NCI-H2171 treated with DMSO at 0.1 percent for 48 hours (cell line): Measurements from ENCODE around the gene FAM193A.
"Not testable (repeated sequence)": the region's sequence is repeated elsewhere in the genome, so short reads cannot be mapped to it uniquely, and the experiment has no call there.

Source experiments
- DNase-seq: peaks from one replicate; lab custom pipeline; 2025; lab: John Stamatoyannopoulos, UW

FAM193A gene

GRCh38 chr4:2608291-2608690, 71.8 kb downstream of the FAM193A start:
- no peak for DNase-seq

- no peak for DNase-seq
Observed at GRCh38 chr4:2615821-2616220, 79.4 kb downstream of the FAM193A start.

- DNase-seq = no peak
Observed at GRCh38 chr4:2617955-2618354, 81.5 kb downstream of the FAM193A start.

- DNase-seq = not testable (repeated sequence)
Observed at GRCh38 chr4:2618729-2619128, 82.3 kb downstream of the FAM193A start.

DNA sequence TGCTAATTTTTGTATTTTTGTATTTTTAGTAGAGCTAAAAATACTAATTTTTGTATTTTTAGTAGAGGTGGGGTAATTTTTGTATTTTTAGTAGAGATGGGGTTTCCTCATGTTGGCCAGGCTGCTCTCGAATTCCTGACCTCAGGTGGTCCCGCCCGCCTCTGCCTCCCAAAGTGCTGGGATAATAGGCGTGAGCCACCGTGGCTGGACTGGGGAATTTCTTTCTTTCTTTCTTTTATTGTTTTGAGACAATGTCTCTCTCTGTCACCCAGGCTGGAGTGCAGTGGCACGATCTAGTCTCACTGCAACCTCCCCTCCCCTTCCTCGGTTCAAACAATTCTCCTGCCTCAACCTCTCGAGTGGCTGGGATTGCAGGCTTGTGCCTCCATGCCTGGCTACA, 83.0 kb downstream of the FAM193A start:
- no peak for DNase-seq

DNA sequence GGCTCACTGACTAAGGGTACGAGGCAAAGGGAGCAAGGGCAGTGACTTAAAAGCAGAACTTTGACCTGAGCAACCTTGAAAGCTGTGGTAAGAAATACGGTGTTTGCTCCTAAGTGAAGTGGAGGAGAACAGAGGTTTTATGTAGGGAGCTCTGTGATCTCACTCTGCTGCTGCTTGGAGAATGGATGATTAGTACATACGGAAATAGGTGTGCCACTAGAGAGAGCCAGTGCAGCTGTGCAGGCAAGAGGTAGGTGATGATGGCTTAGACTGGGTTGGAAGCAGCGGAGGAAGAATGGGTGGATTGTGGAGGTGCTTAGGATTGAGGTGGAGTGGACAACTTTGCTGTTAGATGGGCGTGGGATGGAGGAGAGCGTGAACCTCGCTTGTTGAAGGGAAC, 85.0 kb downstream of the FAM193A start:
- no peak for DNase-seq

DNA sequence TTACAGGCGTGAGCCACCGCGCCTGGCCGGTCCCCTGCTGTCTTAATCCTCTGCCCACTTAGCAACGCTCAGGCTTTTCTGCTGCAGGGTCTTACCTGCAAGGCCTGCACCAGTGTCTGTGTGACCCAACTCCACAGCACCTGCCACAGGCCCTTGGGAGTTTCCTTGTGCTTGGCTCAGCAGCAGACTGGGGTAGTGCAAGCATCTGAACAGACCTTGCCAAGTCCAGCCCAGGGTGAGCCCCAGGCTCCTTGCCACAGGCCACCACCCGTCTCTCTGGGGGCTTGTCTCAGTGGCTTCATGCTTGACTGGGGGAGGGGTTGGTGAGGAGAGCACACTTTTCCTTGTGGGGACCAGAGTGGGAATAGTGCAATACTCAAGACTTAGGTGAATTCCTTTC, 87.0 kb downstream of the FAM193A start:
- DNase-seq = no peak

- DNase-seq = no peak
Observed at GRCh38 chr4:2624782-2625530, 88.5 kb downstream of the FAM193A start.

GRCh38 chr4:2626231-2626630, 89.8 kb downstream of the FAM193A start:
- no peak for DNase-seq

GRCh38 chr4:2630556-2631273, 94.3 kb downstream of the FAM193A start:
- no peak for DNase-seq

- no peak for DNase-seq
Observed at GRCh38 chr4:2634014-2634413, 97.6 kb downstream of the FAM193A start.

DNA sequence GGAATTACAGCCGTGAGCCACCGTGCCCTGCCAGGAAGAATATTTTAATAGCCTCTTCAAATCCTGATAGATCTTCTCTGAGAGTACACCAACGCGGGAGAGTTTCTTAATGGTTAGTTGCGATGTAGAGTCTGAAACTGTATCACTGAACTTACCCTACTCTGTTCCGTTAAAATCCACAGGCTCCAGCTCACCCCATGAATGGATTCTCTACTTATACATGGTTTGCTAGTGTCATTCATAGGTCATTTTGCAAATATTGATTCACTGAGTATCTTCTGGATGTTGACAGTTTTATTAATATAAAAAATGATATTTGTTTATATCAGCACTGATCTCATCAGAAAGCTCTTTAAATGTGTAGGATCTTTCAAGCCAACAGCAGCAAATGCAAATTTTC, 99.9 kb downstream of the FAM193A start:
- no peak for DNase-seq

DNA sequence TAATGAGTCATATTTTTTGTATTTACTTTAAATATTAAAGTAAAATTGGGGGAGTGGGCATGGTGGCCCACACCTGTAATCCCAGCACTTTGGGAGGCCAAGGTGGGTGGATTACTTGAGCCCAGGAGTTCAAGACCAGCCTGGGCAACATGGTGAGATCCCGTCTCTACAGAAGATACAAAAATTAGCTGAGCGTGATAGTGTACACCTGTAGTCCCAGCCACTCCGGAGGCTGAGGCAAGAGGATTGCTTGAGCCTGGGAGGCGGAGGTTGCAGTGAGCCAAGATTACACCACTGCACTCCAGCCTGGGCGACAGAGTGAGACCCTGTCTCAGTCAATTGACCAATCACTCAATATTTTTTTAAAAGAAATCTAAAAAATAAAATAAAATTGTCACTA, 100.5 kb downstream of the FAM193A start:
- not testable (repeated sequence) for DNase-seq

GRCh38 chr4:2637956-2638552, 101.6 kb downstream of the FAM193A start:
- DNase-seq = no peak

- no peak for DNase-seq
Observed at GRCh38 chr4:2638730-2639129, 102.3 kb downstream of the FAM193A start.

DNA sequence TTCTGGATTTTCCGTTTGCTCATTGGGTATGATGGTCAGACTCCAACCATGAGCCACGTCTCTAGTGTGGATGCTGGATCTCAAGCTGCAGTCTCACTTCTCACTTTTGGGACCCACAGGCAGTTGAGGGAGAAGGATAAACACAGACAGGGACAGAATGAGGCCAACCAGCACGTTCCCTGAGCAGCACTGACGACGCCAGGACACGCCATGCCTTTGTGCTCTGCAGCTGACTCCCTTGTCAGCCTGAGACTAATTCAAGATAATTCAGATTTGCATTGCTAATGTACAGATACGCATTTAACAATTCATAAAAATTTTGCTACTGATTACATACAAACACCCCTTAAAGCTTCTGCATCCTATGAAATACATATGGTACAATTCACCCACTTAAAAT, 106.5 kb downstream of the FAM193A start:
- DNase-seq = no peak

GRCh38 chr4:2643555-2643954, 107.1 kb downstream of the FAM193A start:
- no peak for DNase-seq

DNA sequence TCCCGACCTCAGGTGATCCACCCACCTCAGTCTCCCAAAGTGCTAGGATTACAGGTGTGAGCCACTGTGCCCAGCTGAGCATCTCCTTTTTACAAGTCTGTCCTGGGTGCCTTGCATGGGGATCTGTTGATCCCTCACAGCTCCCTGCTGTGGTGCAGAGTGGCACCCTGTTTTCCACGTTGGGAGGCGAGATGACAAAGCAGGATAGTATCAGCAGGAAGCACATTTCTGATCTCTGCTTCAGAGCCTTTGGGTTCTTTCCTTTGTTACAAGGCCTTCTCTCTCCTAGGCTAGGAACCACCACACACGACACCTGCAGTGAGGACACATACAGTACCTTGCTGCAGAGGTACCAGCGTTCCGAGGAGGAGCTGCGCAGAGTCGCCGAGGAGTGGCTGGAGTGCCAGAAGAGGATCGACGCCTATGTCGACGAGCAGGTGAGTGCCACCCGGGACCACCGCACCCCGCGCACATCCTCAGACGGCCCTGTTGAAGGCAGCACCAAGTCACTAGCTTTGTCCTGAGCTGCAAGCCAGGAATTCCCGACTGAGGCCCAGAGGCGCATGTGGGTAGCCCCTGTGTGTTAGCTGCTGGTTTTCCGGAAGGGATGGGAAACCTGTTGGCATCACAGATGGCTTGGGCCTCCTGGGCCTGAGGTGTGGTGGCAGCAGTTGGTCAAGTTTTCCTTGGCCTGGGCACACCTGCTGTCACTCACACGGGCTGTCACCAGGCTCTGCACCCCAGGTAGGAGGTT, 110.1 kb downstream of the FAM193A start:
- DNase-seq = no peak

DNA sequence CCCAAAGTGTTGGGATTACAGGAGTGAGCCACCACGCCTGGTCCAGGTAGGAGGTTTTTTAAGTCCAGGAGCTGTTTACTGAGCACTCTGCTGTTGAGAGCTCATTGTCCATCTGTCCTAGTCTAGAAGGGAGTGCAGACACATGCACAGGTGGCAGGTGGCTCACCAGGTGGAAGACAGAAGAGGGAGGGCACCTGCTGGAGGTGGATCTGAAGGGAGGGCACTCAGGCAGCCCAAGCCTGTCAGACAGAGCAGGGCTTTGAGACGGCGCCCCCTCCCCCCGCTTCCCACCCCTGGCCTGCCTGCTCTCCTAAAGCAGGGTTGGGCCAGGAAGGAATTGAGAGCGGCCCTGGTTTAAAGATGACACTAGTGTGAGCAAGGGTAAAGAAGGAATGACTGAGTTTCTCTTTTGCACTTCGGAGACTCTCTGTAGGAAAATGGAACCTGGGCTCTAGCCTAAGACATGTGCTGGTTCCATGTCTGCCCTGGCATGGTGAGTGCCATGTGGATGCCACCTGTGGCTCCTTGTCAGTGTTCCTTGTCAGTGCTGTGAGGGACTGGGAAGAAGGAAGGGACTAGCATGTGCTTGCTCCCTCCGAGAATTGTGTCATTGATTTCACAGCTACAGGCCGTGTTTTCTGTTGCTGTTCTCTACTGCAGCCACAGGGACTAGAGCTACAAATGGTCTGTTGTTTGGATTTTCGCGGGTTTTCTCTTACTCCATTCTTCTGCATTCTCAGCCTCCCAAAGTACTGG, 111.1 kb downstream of the FAM193A start:
- DNase-seq = peak; percentile 87

GRCh38 chr4:2648159-2648814, 111.8 kb downstream of the FAM193A start:
- no peak for DNase-seq

DNA sequence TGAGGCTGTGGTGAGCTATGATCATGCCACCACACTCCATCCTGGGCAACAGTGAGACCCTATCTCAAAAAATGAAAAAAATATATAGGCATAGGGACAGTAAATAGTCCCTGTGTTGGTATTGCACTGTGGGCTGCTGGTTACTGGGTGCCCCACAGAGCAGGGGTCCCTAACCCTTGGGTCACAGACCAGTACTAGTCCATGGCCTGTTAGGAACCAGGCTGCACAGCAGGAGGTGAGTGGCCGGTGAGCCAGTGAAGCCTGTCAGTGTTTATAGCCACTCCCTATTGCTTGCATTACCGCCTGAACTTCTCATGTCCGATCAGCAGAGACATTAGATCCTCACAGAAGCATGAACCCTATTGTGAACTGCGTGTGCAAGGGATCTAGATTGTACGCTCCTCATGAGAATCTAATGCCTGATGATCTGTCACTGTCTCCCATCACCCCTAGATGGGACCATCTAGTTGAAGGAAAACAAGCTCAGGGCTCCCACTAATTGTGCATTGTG, 113.2 kb downstream of the FAM193A start:
- no peak for DNase-seq
